Measurements from ENCODE around the gene TRIP13.

TRIP13 gene

DNA sequence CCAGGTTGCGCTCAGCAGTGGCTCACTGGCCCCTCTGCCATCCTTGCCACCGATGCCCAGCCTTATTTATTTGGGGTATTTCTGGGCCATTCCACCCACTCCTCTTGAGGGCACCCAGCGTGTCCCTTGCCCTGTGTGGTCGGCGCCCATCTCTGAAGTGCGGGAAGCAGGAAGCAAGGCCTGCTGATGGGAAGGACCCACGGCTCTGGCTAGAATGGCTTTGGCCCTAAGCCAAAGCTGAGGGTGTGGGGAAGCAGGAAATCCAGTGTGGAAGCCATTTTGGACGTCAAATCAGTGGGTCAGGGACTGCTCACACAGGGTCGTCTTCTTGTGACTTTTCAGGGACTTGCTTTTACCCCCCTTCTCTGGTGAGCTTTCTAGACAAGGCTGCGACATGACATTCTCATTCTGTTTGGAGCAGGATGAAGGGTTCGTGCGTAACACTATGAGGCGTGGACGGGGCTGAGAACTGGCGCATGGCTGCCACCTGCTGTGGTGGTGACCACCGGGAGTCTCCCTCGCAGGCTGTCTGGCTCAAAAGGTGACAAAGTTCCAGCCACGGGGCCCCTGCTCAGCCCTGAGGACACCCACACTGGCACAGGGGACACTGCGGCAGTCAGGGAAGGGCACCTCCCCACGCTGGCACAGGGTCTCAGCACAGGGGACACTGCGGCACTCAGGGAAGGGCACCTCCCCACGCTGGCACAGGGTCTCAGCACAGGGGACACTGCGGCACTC lies 65.2 kb downstream of the TRIP13 start:
- no peak for DNase-seq

DNA sequence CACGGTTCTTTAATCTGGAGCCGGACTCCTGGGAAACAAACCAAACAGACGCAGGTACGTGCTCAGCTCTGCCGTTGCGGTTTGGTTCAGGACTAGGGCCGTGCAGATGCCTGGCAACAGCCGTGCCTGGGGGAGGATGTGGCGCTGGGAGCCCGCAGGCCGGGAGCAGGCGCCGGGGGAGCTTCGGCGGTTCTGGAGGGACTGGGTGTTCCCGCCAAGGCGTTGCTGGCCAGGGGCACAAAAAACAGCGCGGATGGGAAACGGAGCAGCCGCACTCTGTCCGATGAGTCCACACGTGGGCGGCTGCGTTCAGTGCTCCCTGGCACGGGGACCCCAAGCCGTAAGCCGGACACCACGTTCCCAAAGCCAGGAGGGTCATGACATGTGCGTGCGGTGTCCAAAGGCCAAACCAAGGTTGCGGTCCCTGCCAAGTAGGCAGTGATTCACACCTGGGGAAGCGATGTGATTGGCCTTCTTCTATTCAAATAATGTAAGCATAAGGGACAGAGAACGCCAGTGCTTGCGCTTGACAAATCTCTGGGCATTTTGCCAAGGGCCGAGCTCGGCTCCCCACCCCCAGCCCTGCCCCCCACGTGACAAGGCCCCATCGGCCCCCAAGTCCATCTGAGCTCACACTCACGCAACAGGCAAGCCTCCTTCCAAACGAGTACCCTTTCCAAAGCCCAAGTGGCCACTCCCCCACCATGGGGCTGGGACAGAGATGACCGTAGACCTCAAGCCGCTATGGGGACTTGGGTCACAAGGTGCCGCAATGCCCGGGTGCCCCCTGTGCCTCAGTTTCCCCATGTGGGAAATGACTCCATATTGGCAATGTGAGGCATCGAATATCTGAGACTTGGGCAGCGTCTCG lies 66.3 kb downstream of the TRIP13 start:
- no peak for DNase-seq

DNA sequence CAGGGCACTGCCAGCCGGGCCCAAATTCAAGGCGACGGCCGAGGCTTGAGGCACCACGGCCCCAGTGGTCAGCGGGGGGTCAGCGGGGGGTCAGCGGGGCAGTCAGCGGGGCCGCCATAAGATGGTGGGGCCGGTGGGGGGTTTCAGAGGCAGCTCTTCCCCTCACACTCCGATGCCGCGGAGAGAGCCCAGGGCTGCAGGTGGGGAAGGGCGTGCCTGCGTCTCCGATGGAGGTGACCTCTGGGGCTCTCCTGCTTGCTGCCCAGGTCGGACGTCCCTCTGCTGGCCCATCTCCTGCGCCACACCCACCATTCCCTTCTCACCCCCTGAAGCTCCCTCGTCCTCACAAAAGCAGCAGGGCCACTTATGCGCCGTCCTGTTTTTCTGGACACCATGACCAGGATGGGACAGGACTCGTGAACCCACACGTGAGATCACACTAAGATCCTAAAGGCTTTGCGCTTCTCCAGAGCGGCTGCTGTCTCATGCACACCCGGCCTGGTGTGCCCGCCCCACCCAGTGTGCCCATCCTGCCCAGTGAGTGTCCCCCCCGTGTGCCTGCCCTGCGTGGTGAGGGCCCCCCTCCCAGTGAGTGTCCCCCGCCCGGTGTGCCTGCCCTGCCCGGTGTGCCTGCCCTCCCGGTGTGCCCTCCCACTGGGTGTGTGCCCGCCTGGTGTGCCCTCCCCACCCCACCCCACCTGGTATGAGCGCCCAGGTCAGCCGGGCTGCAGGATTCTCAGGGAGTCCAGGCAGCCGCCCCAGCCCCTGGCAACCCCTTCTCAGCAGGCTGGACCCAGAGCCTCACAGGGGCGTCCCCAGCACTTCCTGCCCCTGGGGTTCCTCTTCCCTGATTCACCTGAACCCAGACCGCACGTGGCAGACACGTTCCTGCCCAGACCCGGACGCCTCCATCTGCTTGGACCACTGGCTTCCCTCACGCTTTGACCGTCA lies 67.2 kb downstream of the TRIP13 start:
- DNase-seq, result no peak

DNA sequence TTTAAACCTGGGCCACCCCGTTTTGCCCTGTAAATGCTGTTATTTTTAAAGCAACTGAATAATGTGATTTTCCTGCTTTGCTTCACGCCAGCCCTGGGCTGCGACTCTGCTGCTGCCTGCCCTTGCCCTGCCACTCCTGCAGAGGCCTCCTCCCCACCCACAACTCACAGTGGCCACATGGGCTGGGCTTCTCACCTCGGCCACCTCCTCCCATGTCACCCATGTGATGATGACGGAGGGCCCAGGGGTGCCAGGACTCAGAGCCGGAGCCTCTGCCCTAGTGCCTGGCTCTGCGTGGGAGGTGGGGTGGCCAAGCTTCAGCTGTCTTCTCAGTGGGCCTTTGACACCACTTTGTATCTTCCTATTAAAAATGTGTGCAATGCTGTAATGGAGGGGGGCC lies 67.9 kb downstream of the TRIP13 start:
- no peak for DNase-seq

DNA sequence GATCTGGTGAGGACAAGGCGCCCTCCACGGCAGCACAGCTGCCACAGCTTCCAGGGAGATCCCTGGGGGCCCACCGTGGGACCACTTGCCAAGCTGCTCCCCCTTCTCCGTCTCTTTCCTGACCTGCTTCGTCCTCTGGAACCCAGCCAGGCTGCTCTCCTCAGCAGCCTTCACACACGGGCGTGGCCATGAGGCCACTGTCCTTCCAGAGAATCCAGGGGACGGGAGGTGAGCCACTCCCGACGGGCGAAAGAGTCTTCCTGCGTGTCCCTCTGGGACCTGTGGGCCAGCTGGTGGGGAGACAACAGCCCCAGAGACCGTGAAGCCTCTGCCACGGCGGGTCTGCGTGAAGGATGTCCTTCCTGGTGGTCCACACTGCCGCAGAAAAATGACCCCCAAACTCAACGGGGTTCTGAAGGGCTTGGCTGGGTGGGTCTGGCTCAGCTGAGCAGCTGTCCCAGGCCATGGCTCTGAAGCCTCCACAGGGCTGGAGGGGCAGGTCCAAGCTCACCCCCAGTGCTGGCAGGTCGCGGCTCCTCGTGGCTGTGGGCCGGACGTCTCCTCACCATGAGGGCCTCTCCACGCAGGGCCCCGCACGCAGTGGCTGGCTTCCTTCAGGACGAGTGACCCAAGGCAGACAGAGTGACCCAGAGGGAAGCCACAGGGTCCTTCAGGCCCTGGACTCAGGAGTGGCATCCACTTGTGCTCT lies 68.5 kb downstream of the TRIP13 start:
- no peak for DNase-seq

DNA sequence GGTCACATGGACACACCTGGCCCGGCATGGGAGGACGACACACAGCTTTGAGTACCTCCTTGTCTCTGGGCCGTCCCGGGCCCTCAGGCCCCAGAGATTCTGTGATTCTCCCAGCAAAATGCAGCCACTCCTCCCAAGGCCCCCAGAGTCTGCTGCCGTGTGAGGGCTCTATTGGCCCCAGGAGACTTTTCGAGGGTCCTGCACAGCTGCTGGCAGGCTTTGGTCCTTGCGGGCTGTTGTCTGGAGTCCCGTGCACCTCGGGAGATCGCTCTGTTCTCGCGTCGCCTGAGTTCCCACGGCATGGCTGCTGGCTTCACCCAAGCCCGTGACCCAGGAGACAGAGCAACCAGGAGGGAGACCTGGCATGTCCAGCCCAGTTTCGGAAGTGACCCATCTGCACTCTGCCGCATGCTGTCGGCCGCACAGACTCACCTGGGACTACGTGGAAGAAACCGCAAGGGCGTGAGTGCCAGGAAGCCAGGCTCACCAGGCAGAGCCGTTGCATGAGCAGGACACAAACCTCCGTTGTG lies 69.1 kb downstream of the TRIP13 start:
- no peak for DNase-seq

DNA sequence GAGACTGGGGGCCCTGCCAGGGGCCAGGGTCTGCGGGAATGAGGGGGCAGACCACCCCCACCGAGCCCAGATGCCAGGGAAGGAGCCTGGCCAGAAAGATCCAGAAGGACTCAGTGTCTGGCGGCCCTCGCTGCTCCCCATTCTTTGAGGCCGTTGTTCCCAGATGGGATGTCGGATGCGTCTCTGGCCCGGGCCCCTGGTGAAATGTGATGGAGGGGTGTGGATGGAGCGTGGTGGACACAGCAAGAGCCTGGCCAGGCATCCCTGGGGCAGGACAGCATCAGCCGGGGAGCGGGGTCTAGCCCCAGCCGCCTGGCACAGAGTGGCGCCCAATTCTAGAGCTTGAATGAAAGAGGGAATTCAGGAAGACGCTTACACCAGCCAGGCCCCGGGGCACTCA lies 69.7 kb downstream of the TRIP13 start:
- no peak for DNase-seq

- DNase-seq, result no peak
Observed at GRCh38 chr5:962801-963200, 70.1 kb downstream of the TRIP13 start.

GRCh38 chr5:963310-963672 lies 70.6 kb downstream of the TRIP13 start:
- no peak for DNase-seq

DNA sequence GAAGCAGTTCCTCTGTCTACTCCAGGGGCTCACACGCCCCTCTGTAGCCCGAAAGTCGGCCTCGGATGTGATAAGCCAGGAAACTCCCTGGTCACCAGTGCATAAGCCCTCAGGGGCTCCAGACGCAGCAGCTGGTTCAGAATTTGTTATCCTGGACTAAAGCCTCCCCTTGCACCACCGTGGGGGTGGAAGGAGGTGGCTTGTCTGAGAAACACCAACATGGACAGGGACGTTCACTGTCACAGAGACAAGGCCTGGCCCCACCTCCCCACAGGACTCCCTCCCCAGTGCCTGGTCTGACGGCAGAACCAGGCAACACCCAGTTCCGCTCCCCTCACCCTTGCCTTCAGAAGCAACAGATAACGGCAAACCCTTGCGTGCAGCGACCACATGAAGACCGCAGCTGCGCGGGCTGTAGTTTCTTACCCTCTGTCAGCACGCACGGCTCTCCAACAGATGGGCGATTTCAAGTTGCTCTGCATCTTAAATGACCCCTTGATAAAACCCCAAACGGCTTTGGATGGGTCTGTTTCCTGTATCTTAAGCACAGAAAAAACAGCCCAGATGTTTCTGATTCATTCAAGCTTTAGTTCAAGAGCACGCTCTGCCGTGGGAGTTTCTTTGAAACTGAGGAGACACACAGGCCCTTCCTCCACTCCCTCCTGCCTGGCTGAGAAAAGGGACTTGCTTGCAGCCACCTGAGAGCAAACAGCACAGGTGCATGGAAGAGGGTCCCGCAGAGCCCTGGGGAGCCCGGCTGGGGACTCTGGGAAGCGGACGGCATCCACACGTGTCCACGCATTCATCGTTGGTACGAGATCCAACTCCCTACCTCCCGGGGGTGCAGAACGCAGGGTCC lies 71.2 kb downstream of the TRIP13 start:
- DNase-seq, result no peak

DNA sequence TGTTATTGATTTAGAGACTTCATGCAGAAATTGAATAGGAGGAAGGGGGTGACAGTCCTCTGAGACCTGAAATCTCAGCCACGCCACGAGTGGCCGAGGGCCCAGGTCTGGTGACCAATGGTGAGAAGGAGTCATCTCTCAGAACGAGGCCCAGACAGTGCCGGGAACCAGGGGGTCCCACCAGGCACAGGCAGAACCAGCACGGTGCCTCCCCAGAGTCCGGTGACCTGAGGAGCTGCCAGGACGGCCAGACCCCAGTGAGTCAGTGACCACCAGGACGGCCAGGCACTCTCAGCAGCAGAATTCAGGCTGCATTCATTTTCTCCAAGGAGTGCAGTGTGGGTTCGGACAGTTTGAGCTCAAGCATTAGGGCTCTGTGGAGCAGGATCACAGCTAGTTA lies 72.1 kb downstream of the TRIP13 start:
- no peak for DNase-seq

DNA sequence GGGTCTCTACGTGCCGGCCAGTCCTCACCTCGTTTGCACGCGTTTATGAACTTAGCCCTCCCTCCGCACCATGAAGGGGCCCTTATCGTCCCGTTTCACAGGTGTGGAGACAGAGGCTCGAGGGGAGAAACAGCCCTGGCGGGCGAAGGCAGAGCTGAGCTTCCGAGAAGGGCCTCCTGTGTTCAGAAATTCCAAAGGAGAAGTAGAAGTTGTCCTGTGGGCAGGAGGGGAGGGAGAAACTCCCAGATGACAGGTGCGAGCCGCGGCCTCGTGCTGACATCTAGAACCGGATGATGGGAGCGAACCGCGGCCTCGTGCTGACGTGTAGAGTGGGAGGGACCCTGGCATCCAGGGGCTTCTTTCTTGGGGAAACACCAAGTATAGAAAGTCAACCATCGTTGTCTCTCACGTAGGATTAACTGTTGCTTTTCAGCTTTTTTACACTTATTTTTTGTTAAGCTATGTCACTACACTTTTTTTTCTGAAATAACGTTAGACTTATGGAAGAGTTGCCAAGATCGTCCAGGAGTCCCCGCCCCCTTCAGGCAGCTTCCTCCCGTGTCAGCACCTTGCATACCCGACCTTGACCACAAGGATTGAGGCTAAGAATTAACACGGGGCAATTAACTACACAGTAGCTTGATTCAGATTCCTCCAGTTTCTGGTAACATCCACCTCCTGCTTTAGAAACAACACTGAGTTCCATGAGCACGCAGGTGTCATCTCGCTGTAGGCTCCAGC lies 73.1 kb downstream of the TRIP13 start:
- no peak for DNase-seq

DNA sequence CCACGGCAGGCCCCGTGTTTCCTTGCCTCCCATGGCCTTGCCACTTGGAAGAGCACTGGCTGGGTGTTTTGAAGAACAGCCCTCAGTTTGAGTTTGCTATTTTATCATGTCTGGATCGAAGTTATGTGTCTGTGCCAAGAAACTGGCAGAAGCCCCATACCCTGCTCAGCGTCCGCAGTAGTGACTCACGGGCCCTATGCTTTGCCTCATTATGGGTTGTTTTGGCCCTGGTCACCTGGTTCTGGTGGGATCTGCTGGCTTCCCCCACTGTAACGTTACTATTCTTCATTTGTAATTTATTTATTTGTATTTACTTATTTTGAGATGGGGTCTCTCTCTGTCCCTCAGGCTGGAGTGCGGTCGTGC lies 73.6 kb downstream of the TRIP13 start:
- DNase-seq, result no peak

GRCh38 chr5:966941-967340 lies 74.3 kb downstream of the TRIP13 start:
- no peak for DNase-seq

All from NCI-H187 (cell line).